ENCODE data around the gene TEFM.
"Not testable (repeated sequence)": the region's sequence is repeated elsewhere in the genome, so short reads cannot be mapped to it uniquely, and the experiment has no call there.

TEFM gene

GRCh38 chr17:30920683-30921543, 14.9 kb upstream of the TEFM start:
- DNase-seq, result no peak

- no peak for DNase-seq
Measured at GRCh38 chr17:30920282-30920681, 14.2 kb upstream of the TEFM start.

GRCh38 chr17:30917050-30917449, 11.0 kb upstream of the TEFM start:
- no peak for DNase-seq

- no peak for DNase-seq
Measured at GRCh38 chr17:30915833-30916611, 10.0 kb upstream of the TEFM start.

- no peak for DNase-seq
Measured at GRCh38 chr17:30913955-30914354, 7.9 kb upstream of the TEFM start.

- DNase-seq, result not testable (repeated sequence)
Measured at GRCh38 chr17:30910151-30910550, 4.1 kb upstream of the TEFM start.

- DNase-seq, result no peak
Measured at GRCh38 chr17:30908717-30909420, 2.8 kb upstream of the TEFM start.

- DNase-seq, result no peak
Measured at GRCh38 chr17:30905742-30906100, 317 bp downstream of the TEFM start.

GRCh38 chr17:30897311-30897710, 8.7 kb downstream of the TEFM start:
- no peak for DNase-seq

- DNase-seq, result no peak
Measured at GRCh38 chr17:30894236-30894635, 11.8 kb downstream of the TEFM start.

GRCh38 chr17:30886187-30886586, 19.9 kb downstream of the TEFM start:
- DNase-seq, result no peak

- no peak for DNase-seq
Measured at GRCh38 chr17:30869005-30869404, 37.0 kb downstream of the TEFM start.

- DNase-seq, result no peak
Measured at GRCh38 chr17:30864636-30865035, 41.4 kb downstream of the TEFM start.

GRCh38 chr17:30858556-30859250, 47.3 kb downstream of the TEFM start:
- no peak for DNase-seq

- DNase-seq, result no peak
Measured at GRCh38 chr17:30854146-30854545, 51.9 kb downstream of the TEFM start.
